Endothelial cell of umbilical vein (primary cell): Measurements from ENCODE around the gene TMEM120B. TPM values are rescaled to one million over a fixed set of nuclear protein-coding genes. Genes with fewer than 3 reads are reported as not detected.

ENCODE experiments used
- BruUV-seq: library from RNA; stranded (reverse); fragments of 400-500 nt; replicated peaks from 2 replicates; lab custom pipeline; 2021; lab: Mats Ljungman, UMichigan
- CTCF ChIA-PET: fragments of 300-600, 350-600 bp; sonication (Branson Sonifier 250); formaldehyde crosslinking; loops from one replicate; lab custom pipeline; 2021; ENCODE audit warnings: antibody characterized with exemption, inconsistent platforms; lab: Charles Lee
- POLR2A ChIA-PET: fragments of 300-600, 350-600 bp; sonication (Branson Sonifier 250); formaldehyde crosslinking; loops from one replicate; lab custom pipeline; 2021; ENCODE audit warnings: antibody characterized with exemption, inconsistent platforms; lab: Charles Lee
- DNase-seq: peaks from one replicate; pipeline ENCODE4 v3.0.0-alpha.2; 2011; ENCODE audit warnings: low read depth, low spot score
- FAIRE-seq: peaks from 2 replicates; lab custom pipeline; 2011; peaks lifted over from hg19 to GRCh38; lab: Jason Lieb, UNC
- H2AFZ ChIP-seq: 2 replicates; pipeline ENCODE4 v1.6.0; 2012; ENCODE audit warnings: low read depth, low read length, control low read depth, inconsistent platforms
- H3K27ac ChIP-seq: 2 replicates; pipeline ENCODE4 v1.5.1; 2011; ENCODE audit warnings: low read depth, mild to moderate bottlenecking, control low read depth, low read length, moderate library complexity; ENCODE audit not compliant: insufficient read depth
- H3K27me3 ChIP-seq, 2 experiments: 2 replicates each; pipeline versions ENCODE4 v1.6.0 to v1.6.1; 2011; ENCODE audit warnings: low read length in 2 of 2, mixed read lengths in 1 of 2; ENCODE audit not compliant: control insufficient read depth in 2 of 2, insufficient read depth in 2 of 2
- H3K36me3 ChIP-seq, 2 experiments: 2 replicates in 1 of 2; 3 replicates in 1 of 2; pipeline ENCODE4 v1.5.1; 2011; ENCODE audit warnings: low read length in 2 of 2, mild to moderate bottlenecking in 1 of 2, moderate library complexity in 1 of 2; ENCODE audit not compliant: control insufficient read depth in 2 of 2, insufficient read depth in 2 of 2; ENCODE audit errors: extremely low read depth in 1 of 2
- H3K4me1 ChIP-seq: 3 replicates; pipeline ENCODE4 v1.5.1; 2011; ENCODE audit warnings: mild to moderate bottlenecking, low read length; ENCODE audit not compliant: control insufficient read depth, insufficient read depth; ENCODE audit errors: extremely low read depth
- H3K4me2 ChIP-seq: 2 replicates; pipeline ENCODE4 v1.6.1; 2011; ENCODE audit warnings: low read length, control low read depth, mixed read lengths; ENCODE audit not compliant: insufficient read depth
- H3K4me3 ChIP-seq, 3 experiments: fragments of 200-600 bp in 1 of 3; sonication (generic), shearing (Covaris generic) in 1 of 3; replicated peaks in 1 of 3; 2 replicates each; pipeline ENCODE4 v1.5.1; 2011 to 2016; ENCODE audit warnings: control low read depth in 3 of 3, low read length in 3 of 3, mild to moderate bottlenecking in 2 of 3, inconsistent platforms in 1 of 3, low read depth in 1 of 3, moderate library complexity in 1 of 3; ENCODE audit not compliant: insufficient read depth in 1 of 3
- H3K79me2 ChIP-seq: 2 replicates; pipeline ENCODE4 v1.6.0; 2012; ENCODE audit warnings: low read length, inconsistent platforms; ENCODE audit not compliant: control insufficient read depth, insufficient read depth
- H3K9ac ChIP-seq: replicated peaks from 2 replicates; pipeline ENCODE3; 2011; ENCODE audit warnings: low read length, control low read depth; ENCODE audit not compliant: insufficient read depth; ENCODE audit errors: extremely low read depth
- H3K9me1 ChIP-seq: replicated peaks from 3 replicates; pipeline ENCODE4 v1.6.0; 2011; ENCODE audit warnings: mild to moderate bottlenecking, low read length; ENCODE audit not compliant: control insufficient read depth, insufficient read depth; ENCODE audit errors: extremely low read depth
- H3K9me3 ChIP-seq: replicated peaks from 2 replicates; pipeline ENCODE4 v1.5.1; 2012; ENCODE audit warnings: low read length, inconsistent platforms; ENCODE audit not compliant: control insufficient read depth, insufficient read depth
- H4K20me1 ChIP-seq: replicated peaks from 2 replicates; pipeline ENCODE3; 2011; ENCODE audit warnings: mild to moderate bottlenecking, low read length; ENCODE audit not compliant: control insufficient read depth, insufficient read depth; ENCODE audit errors: extremely low read depth
- EZH2 ChIP-seq: IDR thresholded peaks from 2 replicates; pipeline ENCODE4 v1.6.1; 2012; ENCODE audit warnings: borderline replicate concordance, low read depth, mild to moderate bottlenecking, moderate library complexity, low read length, inconsistent platforms; ENCODE audit not compliant: severe bottlenecking
- FOS ChIP-seq: IDR thresholded peaks from 2 replicates; pipeline ENCODE4 v1.6.1; 2011; ENCODE audit warnings: mild to moderate bottlenecking, low read length, moderate library complexity, borderline replicate concordance; ENCODE audit not compliant: insufficient read depth
- JUN ChIP-seq: IDR thresholded peaks from 2 replicates; pipeline ENCODE4 v1.6.1; 2011; ENCODE audit warnings: borderline replicate concordance, low read depth; ENCODE audit not compliant: insufficient read length, insufficient read depth
- MAX ChIP-seq: IDR thresholded peaks from 2 replicates; pipeline ENCODE4 v1.6.1; 2011; ENCODE audit not compliant: insufficient read depth, insufficient read length
- POLR2A ChIP-seq: IDR thresholded peaks from 2 replicates; pipeline ENCODE4 v1.6.1; 2012; ENCODE audit warnings: low read depth, mild to moderate bottlenecking, control low read depth, low read length
- POLR2AphosphoS5 ChIP-seq: IDR thresholded peaks from 2 replicates; pipeline ENCODE4 v1.6.1; 2012; ENCODE audit warnings: low read depth, mild to moderate bottlenecking, control low read depth, low read length, moderate library complexity; ENCODE audit not compliant: insufficient read depth
- dilution Hi-C: fragments of 300-500 bp; cut with MboI; formaldehyde crosslinking; loops from one replicate; pipeline ENCODE4 v1.15.0; 2019; ENCODE audit warnings: low sequenced_read_pairs; ENCODE audit not compliant: extremely low pct_ligation_motif_present
- intact Hi-C: fragments of 100-400 bp; cut with micrococcal nuclease; formaldehyde crosslinking; loops from one replicate; pipeline ENCODE4 v1.10.0; 2022
- polyA plus RNA-seq, 4 experiments: library from polyadenylated mRNA; depleted of rRNA in 3 of 4; stranded (reverse) in 3 of 4; unstranded in 1 of 4; fragments of >200 nt; gene quantifications; 2 replicates each; pipeline versions ENCODE4 v1.2.1 to v1.2.3, GENCODE V29; 2011 to 2012; ENCODE audit warnings: missing spikeins in 1 of 4
- total RNA-seq: library from RNA; stranded (reverse); gene quantifications from 2 replicates; pipeline ENCODE4 v1.2.3, GENCODE V29; 2021
- TF ChIP-seq, protein P1 (sequence below), 2 donors: IDR thresholded peaks; 1 replicate in 1 of 2; 2 replicates in 1 of 2; pipeline ENCODE4 v1.5.1; 2011; ENCODE audit warnings: low read length in 2 of 2, mild to moderate bottlenecking in 2 of 2, moderate library complexity in 2 of 2, control low read depth in 1 of 2, inconsistent platforms in 1 of 2, low read depth in 1 of 2; ENCODE audit not compliant: insufficient read depth in 1 of 2; ENCODE audit errors: extremely low read depth in 1 of 2

TMEM120B gene
- total and polyA plus RNA-seq, 2 donors (not counting 3 experiments of a cell fraction or from before 2014, with no cell fraction given), result 10.4 to 12.8 TPM

GRCh38 chr12:121725423-121725822 is 12.9 kb downstream of the TMEM120B start:
- Histone ChIP-seq H3K27ac (no peak overlapping the region), H3K9me1 (no peaks in the 10 kb centered on the region), H3K36me3 (no peaks in the 10 kb centered on the region), H3K27me3 (no peaks in the 10 kb centered on the region), H3K9ac (no peak overlapping the region), H3K4me1 (peaks cover 7% of the 10 kb centered on the region), H2AFZ (no peak overlapping the region), H3K79me2 (peaks cover 2% of the 10 kb centered on the region), H4K20me1 (no peaks in the 10 kb centered on the region), H3K4me2 (no peak overlapping the region), H3K9me3 (no peaks in the 10 kb centered on the region), H3K4me3 (no peak overlapping the region)
- FAIRE-seq, result no peak
- dilution Hi-C loops (no loop called here), intact Hi-C loops (no loop called here)
- TF ChIP-seq MAX, result no peak
- no peak for TF ChIP-seq EZH2
- no peak for TF ChIP-seq JUN
- TF ChIP-seq POLR2AphosphoS5, result no peak
- no peak for TF ChIP-seq FOS
- TF ChIP-seq POLR2A, result no peak
- TF ChIP-seq, protein P1, sequence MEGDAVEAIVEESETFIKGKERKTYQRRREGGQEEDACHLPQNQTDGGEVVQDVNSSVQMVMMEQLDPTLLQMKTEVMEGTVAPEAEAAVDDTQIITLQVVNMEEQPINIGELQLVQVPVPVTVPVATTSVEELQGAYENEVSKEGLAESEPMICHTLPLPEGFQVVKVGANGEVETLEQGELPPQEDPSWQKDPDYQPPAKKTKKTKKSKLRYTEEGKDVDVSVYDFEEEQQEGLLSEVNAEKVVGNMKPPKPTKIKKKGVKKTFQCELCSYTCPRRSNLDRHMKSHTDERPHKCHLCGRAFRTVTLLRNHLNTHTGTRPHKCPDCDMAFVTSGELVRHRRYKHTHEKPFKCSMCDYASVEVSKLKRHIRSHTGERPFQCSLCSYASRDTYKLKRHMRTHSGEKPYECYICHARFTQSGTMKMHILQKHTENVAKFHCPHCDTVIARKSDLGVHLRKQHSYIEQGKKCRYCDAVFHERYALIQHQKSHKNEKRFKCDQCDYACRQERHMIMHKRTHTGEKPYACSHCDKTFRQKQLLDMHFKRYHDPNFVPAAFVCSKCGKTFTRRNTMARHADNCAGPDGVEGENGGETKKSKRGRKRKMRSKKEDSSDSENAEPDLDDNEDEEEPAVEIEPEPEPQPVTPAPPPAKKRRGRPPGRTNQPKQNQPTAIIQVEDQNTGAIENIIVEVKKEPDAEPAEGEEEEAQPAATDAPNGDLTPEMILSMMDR (IDR thresholded peaks at IDR 0.05; ENCODE audit: extremely low read depth in 1 of 2, insufficient read depth in 1 of 2, low read depth in 1 of 2, low read length in 2 of 2), result no peak
- DNase-seq, result no peak
- CTCF ChIA-PET, result interaction anchor here (1.3 kb wide), 1 partner anchor 13 kb away, joined by 4 read pairs; the partner anchor contains the start of gene TMEM120B
- no TSS peak for BruUV-seq
- POLR2A ChIA-PET, result no interaction called here
